HG03571 (cell line): ENCODE results near the gene VPS8.

Experiments
- ATAC-seq: cut with Tn5 transposase; IDR thresholded peaks from one replicate; pipeline ENCODE4 v1.9.1; 2021; ENCODE audit not compliant: unreplicated experiment

The VPS8 gene

DNA sequence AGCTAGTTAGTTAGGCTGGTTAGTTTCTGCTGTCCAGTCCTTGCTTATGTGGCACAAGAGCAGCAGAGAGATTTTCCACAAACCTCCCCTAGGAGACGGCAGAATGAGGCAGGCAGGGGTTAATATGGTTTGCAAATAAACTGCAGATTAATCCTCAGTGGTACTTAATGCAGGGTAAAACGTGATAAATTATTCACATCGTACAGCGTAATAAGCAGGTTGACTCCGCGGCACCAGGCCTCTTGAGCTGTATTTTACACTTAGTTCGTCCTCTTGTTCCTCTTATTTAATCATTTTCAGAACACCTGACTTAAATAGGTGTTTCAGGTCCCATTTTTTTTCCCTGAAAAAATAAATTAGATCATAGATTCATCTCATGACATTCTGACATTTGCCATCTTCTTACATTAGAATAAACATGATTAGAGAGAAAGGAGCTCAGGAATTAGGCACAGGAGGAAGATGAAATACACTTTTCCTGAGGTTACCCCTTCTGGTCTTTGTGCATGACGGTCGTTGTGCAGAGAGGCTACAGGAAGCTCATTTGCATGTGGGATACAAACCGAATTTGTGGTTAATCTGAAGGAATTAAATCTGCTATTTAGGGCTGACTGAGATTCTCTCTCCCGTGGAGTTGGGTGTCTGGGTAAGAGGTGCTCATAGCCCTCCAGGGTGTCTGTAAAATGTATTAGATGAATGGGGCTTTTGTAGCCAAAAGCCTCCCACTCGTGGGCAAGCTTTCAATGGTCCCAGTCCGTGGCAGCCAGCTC, 27.1 kb upstream of the VPS8 start:
- no peak for ATAC-seq

DNA sequence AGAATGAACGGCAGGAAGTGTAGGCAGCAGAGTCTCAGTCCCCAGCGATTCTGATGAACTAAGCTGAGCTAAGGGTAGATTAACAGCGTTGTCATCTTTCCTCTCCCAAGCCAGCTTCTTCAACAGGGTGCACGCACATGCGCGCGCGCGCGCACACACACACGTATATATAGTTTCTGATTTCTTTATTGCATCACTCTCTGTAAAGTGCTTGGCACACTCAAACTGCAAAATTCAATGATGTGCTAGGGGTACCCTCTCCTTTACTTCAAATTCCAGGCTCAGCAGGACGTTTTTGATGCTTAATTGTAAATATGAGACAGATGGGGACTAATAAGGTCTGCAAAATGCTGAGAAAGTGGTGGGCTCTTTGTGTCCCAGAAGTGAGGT, 26.1 kb upstream of the VPS8 start:
- ATAC-seq, result no peak

DNA sequence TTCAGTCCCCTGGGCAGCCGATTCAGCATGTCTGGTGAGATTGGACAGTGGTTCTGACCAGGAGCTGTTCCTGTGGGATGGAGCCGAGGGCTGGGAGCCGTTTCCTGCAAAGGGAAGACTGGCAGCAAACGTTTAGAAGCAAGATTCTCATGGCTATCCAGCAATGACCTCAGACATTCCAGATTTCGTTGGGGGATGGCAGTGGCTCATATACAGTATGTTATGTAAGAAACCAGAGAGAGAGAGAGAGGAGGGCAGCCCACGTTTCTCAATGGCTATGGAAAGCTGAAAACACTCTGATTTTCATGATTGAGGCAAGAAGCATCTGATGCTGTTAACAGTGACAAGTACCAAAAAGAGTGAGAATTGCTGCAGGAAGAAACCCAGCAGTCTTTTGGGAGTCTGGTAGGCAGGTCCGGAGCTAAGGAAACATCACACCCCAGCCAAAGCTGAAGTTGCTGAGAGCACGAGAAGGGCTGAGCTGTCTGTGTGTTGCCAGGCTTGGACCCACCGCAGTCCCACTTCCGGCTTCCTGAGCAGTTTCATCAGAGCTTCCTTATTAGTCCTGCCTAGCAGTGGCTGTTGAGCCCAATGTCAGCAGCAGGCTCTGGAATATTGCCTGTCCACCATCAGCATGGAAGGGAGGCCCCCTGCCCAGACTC, 25.6 kb upstream of the VPS8 start:
- no peak for ATAC-seq

DNA sequence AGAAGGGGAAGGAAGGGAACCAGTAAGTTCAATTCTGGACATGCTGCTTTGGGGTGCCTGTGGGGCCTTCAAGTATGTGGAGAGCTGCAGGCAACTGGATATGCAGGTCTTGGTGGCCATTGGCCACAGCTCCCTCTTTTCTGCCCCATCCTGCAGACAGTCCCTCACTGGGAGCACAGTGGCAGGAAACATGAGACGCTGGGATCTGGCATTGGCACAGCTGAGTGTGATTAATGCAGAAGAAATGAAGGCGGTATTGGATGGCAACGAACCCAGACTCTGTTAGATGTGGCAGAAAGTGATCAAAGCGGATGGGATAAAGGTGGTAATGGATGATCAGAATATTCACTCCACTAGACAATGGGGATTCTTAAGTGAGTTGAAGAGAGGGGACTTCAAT, 23.2 kb upstream of the VPS8 start:
- no peak for ATAC-seq

DNA sequence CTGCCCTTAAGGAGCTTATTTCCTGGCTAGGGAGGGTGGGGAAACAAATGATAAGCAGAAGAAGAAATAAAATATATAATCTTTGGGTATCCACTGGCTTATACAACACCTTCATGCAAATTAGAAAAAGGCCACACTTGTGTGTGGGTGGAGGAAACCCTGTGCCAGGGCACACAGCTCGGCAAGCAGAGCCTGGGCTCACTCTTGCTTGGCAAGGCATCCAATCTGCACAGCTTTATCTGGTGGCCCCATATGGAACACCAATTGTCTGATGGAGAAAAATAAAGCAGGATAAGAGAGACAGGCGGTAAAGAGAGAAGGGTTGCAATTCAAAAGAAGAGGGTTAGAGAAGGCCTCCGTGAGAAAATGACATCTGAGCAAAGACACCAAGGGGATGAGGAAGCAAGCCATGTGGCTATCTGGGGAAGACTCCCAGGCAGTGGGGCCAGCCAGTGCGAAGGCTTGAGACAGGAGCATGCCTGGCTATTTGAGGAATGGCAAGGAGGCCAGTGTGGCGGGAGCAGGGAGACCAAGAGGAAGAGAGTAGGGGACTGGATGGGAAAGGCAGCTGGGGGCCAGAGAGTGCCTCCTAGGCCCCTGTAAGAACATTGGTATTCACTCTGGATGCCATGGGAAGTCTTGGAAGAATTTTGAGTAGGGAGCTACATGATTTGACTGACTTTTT, 22.5 kb upstream of the VPS8 start:
- no peak for ATAC-seq

DNA sequence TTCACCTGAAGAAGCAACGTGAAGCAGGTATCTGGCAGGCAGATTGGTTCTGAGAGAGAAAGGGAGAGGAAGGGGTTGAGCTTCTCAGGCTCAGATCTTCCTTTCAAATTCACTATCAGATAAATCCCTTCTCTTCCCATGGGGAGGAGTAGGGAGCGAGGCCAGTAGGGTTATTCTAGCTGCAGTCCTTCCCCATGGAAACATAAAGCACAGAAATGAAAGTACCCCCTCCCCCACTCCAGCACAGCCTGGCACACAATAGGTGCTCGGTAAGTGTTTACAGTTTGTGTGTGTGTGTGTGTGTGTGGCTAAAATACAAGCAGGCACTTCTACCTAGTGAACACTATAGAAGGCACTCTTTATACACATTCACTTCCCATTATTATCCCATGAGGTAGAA, 20.8 kb upstream of the VPS8 start:
- ATAC-seq, result no peak

DNA sequence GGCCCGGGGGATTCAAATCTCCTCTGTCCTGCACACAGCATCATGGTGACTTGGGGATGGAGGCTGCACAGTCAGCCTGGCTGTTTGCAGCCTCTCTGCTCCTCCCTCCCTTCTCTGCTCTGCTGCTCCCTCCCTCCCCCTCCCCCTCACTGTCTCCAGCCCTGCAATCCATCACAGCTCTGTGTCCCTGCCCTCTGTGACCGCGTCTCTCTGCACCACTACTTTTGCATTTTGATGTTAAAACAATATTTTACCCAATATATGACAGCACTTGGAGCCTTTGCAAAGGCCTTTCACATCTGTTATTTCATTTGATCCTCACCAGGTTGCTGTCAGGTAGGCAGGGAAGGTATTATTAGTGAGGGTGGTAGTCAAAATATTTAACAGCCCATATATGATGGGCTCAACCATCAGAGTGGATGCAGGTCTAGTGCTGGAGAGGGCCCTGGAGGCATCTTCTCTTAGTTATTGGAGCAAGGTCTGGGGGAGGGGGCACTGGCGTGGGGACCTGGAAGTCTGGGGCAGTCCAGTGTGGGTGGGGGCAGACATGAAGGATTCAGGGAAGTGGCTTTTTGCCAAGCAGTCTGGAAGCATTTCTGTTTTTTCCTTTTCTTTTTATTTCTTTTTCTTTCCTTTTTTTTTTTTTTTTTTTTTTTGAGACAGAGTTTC, 16.3 kb upstream of the VPS8 start:
- no peak for ATAC-seq

DNA sequence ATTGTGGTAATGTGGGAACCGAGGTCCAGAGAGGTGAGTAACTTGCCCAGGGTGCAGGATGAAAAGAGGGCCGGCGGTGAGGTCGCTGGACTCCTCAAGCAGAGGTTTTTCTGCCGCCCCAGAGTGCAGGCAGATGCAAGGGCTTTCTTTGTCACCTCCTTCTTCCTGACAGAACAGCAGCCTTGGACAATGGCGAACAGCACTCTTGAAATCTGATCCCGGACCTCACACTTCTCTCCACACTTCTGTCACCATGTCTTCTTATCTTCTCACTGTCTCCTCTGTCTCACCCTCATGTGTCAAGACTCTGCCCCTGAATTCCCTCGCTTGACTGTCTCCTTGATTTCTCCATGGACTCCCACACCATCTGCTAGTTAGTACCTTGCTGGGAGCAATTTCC, 15.4 kb upstream of the VPS8 start:
- no peak for ATAC-seq

DNA sequence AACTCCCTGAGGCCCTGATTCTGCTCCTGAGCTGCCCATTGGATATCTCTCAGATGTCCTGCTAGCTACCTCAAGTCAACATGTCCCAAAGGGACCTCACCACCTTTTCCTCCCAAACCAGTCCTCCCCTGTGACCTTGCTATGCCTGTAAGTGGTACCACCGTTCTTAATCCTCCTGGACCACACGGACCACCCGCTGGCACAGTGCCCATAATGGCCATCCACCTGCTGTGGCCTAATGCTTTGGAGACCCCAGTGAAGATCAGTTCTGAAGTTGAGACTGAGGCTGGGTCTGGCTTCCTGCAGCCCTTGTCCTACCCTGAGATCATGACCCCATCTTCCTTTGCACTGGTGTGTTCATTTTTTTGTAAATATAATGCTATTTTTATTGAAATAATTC, 15.0 kb upstream of the VPS8 start:
- no peak for ATAC-seq

DNA sequence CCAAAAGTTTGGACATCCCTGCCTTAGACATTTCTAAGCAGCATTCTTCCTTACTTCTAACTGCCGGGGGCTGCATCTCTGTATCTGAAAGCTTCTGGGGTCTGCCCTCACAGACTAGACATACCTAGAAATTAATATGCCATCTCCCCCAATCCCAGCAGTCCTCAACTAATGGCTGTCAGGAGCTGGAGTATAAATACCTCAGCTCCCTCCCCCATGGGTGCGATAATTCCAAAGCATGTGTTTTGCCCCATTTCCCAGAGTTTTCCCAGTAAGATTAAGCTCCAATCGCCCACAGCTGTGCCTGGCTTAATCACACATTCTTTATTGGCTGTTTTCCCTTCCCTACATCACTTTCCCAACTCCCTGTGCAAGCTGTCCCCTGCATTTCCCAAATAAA, 13.8 kb upstream of the VPS8 start:
- no peak for ATAC-seq

DNA sequence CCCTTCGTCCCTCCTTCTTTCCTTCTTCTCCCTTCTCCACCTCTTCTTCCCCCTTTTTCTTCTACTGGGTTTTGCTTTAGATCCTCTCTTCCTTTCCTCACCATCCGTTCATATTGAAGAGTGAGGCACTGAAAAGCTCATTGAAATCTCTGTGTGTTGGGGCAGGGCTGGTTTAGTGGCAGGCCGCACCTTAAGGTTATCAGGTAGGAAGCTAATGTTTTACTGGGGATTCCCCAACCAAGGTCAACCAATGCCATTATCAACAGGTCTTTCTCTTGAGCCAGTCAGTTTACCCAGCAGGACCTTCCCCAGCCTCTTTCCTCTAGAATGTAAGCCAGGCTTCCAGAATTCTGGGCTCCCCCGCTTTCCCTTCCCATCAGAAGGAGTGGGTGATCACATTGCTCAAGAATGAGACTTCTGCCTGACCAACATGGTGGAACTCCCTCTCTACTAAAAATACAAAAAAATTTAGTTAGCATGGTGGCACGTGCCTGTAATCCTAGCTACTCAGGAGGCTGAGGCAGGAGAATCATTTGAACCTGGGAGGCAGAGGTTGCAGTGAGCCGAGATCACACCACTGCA, 11.5 kb upstream of the VPS8 start:
- ATAC-seq, result no peak

DNA sequence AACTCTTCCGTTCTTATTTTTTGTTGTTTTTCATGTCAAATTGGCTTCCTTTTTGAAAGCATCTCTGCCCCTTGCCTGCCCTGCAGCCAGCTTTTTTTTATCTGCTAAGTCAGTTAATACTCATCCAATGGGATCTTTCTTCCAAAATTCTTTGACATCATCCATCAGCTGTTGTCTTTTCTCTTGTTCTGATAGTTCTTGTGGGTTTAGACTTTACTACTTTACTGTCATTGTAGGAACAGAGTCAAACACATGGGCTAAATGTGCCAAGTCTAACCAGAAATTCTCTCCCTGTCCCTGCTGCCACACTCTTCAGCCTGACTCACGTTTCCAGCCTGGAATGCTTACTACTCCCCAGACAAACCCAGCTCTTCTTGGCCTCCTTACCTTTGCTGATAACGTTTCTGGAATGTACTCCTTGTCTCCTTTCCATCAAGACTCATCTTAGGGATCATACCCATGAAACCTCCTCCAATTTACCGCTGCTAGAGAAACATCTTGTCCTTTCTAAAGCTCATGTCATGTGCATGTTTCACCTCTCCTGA, 10.7 kb upstream of the VPS8 start:
- ATAC-seq, result no peak

DNA sequence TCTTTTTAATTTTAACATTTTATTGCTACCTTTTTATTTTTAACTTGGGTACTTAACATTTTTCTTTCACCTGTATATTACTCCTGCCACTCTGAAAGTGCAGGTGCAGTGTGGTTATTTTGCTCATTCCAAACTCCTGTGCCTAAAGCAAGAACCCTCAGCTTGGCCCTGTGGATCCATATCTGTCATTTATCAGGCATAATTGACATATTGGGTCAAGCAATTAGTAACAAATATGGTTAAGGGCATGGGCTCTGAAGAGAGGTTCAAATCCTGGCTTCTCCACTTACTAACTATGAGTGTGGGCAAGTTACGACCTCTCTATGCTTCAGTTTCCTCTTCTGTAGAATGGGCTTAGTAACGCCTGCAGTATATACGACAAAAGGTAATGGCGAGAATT, 9.8 kb upstream of the VPS8 start:
- no peak for ATAC-seq

DNA sequence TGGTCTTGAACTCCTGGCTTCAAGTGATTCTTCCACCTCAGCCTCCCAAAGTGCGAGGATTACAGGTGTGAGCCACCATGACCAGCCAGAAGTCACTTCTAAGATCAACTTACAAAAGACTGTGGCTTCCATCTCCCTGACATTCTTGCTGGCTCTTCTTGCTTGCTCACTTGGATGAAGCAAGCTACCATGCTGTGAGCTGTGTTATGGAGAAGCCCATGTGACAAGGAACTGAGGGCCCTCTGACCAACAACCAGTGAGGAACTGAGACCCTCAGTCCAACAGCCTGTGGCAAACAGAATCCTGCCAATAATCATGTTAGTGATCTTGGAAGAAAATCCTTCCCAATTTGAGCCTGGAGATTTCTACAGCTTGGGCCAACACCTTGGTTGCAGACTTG, 7.2 kb upstream of the VPS8 start:
- ATAC-seq, result no peak

DNA sequence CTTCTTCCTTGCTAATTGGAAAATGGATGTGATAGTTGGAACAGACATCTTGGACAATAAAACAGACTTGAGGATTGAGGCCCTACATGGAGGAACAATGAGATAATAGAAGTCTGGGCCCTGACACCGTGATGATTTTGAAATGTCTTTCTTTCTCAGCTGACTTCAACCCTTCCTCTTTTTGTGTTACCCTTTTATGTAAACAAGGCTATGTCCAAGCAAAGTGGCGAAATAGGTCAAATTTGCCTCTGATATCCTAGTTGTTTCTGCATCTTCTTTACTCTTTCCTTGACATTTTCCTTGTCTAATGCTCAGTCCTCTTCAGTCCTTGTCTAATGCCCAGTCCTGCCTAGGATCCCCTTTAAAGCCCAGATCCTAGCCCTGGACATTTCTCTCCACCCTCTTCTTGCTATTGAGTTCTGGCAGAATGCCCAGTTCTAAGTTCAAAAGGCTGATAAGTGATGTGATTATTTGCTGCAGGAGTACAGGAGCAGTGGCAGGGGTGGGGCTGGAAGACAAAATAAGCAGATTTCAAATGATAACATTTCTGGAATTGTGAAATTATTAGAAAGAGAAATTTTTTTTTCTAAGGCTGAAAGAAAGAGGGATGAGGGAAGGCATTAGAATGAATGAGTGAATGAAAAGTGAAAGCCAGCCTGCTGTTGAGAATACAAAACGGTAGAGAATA, 6.5 kb upstream of the VPS8 start:
- ATAC-seq, result no peak

DNA sequence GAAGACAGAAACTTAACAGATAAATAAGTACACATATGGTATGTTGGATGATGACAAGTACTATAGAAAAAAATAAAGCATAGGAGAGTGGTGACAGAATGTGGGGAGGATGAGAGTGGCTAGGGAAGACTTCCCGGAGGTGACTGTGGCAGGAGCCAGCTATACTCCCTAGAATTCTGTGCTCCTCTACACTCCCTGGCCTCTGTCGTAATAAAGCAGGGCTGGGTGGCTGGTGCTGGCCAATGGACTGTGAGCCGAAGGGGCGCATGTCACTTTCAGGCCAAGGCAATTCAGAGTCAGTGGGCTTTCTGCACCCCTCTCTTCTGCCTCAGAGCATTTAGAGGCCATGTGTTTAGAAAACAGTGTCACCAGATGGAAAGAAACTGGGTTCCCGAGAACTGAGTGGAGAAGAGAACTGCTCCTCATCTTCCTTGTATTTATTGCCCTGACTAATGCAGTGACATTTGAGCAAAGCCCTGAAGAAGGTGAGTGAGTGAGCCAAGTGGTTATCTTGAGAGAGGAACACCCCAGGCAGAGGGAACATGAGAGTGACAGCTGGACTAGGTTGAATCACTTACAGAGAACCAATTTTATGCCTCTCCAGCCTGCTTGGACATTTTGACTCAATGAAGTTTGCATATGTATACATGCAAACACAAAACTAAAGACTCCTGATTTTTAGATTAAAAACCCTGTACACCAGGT, 5.2 kb upstream of the VPS8 start:
- no peak for ATAC-seq

DNA sequence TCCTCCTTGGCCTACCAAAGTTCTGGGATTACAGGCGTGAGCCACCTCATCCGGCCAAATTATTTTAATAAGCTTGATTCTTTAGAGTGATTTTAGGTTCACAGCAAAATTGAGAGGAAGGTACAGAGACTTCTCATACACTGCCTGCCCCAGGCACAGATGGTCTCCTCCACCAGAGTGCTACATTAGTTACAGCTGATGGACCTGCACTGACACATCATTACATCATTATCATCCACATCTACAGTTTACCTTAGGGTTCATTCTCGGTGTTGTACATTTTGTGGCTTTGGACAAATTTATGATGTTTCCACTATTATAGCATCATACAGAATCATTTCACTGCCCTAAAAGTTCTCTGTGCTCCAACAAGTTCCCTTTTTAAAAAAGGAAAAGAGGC, 4.4 kb upstream of the VPS8 start:
- ATAC-seq, result no peak

DNA sequence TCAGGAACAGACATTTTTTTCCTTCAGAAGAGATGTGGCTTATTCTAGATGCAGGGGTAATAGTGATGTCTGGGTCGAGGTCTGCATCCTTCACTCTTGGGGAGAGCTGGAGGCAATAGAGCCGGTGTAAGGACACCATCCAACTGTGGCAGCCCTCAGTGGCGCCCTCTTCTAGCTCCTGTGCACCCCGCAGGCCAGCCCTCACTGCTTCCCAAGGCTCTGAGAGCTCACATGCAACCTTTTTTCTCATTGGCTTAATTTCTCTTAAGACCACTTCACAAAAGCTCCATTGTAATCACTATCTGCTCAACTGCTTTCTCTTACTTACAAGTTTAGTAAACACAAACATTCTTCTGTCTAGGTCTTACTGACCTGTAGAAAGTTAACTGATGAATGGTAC, 3.9 kb upstream of the VPS8 start:
- no peak for ATAC-seq

DNA sequence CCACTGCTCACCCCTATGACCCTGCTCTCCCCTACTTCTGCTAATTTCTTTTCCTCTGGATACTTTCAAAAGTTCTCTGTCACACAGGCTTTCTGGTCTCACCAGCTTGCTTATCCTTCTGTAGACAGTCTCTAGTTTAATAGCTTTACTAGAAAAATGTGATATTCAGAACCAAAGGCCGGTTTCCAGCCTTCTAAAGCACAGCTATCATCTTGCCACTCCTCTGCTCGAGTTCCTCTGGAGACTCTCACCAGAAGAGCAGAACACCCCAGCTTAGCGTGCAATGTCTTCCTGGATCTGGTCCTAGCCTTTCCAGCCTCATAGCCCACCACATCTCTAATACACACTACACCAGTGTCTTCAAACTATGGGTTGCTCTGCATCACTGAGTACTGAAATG, 1.8 kb upstream of the VPS8 start:
- no peak for ATAC-seq

DNA sequence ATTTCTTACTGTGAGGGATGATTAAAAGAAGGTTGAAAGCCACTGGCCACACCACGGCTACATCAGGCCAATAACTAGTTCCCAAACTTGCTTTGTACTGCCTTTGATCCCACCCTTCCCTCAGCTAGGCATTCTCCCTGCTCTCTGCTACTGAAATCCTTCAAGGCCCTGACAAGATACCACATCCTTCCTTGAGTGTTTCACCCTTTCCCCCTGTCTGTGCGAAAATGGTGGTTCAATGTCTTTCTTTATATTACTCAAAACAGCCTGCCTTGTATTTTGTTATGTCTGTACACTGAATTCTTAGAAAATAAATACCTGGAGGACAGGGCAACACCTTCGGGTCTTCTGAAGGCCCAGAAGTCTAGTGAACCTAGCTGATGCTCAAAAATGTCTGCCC, 932 bp upstream of the VPS8 start:
- no peak for ATAC-seq
